Right lobe of liver (tissue), 6 donors: Measurements from ENCODE around the gene LRRC31. TPM values are rescaled to one million over a fixed set of nuclear protein-coding genes. Genes with fewer than 3 reads are reported as not detected.

ENCODE experiments used
- ATAC-seq, 4 donors: fragments of 200-7000 bp; cut with Tn5 transposase; one replicate each; pipeline ENCODE4 v1.9.1; 2020; ENCODE audit warnings: mild to moderate bottlenecking in 4 of 4, moderate library complexity in 4 of 4
- DNase-seq, 3 donors: peaks; one replicate each; pipeline ENCODE4 v3.0.0-alpha.2; 2020
- H3K27ac ChIP-seq, 3 donors: fragments of 200-600 bp; one replicate each; pipeline ENCODE4 v1.8.0; 2022
- H3K27me3 ChIP-seq, 2 donors: fragments of 200-600 bp; one replicate each; pipeline ENCODE4 v1.8.0; 2022
- H3K36me3 ChIP-seq, 4 donors: fragments of 200-600 bp; sonication (generic) in 1 of 4; one replicate each; pipeline versions ENCODE4 v1.5.1 to v1.8.0; 2017 to 2022; ENCODE audit warnings: control low read depth in 1 of 4
- H3K4me1 ChIP-seq, 4 donors: fragments of 200-600 bp; sonication (generic) in 1 of 4; one replicate each; pipeline versions ENCODE4 v1.5.1 to v1.8.0; 2017 to 2022; ENCODE audit warnings: control low read depth in 1 of 4
- H3K4me3 ChIP-seq, 3 donors: fragments of 200-600 bp; one replicate each; pipeline ENCODE4 v1.8.0; 2022
- H3K9me3 ChIP-seq, 4 donors: fragments of 200-600 bp; sonication (generic) in 1 of 4; one replicate each; pipeline versions ENCODE4 v1.5.1 to v1.8.0; 2017 to 2022; ENCODE audit warnings: control low read depth in 1 of 4
- CTCF ChIP-seq, 4 donors: fragments of 200-600 bp in 3 of 4; fragments of 450-650 bp in 1 of 4; IDR thresholded peaks; one replicate each; pipeline versions ENCODE4 v1.5.1 to v1.8.0; 2016 to 2022; ENCODE audit warnings: antibody characterized with exemption in 4 of 4, mild to moderate bottlenecking in 2 of 4
- POLR2A ChIP-seq: fragments of 450-650 bp; IDR thresholded peaks from one replicate; pipeline ENCODE4 v1.6.1; 2017; ENCODE audit warnings: antibody characterized with exemption, mild to moderate bottlenecking
- WGBS: methylation state at CpG from one replicate; pipeline ENCODE4 v1.1.6; 2018; ENCODE audit warnings: low coverage, low lambda C conversion rate; ENCODE audit not compliant: insufficient coverage; ENCODE audit errors: missing lambda C conversion rate; 5-methylcytosine and 5-hydroxymethylcytosine counted together
- intact Hi-C, 2 donors: fragments of 100-400 bp; cut with DNase I; formaldehyde crosslinking; loops; one replicate each; pipeline versions ENCODE4 v1.11.2 to v1.14.1; 2022
- total RNA-seq, 6 experiments: library from RNA; depleted of rRNA in 2 of 6; stranded (reverse); fragments of >200 nt in 2 of 6; fragmentation: NEBNext Ultra II Directional in 3 of 6; extraction: Animal tissue kit (Norgen Biotek cat#: 25700) in 3 of 6; gene quantifications; one replicate each; pipeline versions ENCODE4 v1.1.0 to v1.2.4, GENCODE V29; 2016 to 2023
- donor health status: DM: no; HTN: yes; CAD: no.
- donor health status: DM: no; HTN: no; CAD: no.
- donor health status: DM: no; HTN: no; CAD: no.
- donor health status: DM: no; HTN: yes; CAD: no.
- donor health status: DM: no; HTN: yes; CAD: no.

LRRC31 gene
- total RNA-seq, 6 experiments from 2014 or later: 0.78 to 5.0 (median 2.2) TPM

DNA sequence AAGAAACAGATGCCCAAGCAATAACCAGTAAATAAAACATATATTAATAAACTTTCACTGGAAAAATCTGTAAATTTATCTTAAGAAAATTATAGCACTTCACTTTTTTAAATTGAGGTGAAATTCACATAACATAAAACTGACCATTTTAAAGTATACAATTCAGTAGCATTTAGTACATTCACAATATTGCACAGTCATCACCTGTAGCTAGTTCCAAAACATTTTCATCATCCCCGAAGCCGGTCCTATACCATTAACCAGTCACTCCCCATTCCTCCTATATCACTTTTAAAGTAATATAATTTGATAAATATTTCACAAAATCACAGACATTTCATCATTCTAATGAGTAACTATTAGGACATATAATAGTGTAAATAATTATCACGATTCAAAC is 65.1 kb downstream of the LRRC31 start:
- no peak for ATAC-seq
- intact Hi-C loops: no loop called here
- no peaks in the 10 kb centered on the region for H3K27me3 ChIP-seq
- 78% methylated on average over 3 of the region's 3 CpGs for WGBS
- no peak overlapping the region for H3K4me3 ChIP-seq
- no peaks in the 10 kb centered on the region for H3K4me1 ChIP-seq
- TF ChIP-seq POLR2A (no peak), CTCF (IDR thresholded peaks at IDR 0.05) (no peak)
- DNase-seq: no peak
- no peaks in the 10 kb centered on the region for H3K9me3 ChIP-seq
- H3K36me3 ChIP-seq: no peaks in the 10 kb centered on the region
- no peak overlapping the region for H3K27ac ChIP-seq

DNA sequence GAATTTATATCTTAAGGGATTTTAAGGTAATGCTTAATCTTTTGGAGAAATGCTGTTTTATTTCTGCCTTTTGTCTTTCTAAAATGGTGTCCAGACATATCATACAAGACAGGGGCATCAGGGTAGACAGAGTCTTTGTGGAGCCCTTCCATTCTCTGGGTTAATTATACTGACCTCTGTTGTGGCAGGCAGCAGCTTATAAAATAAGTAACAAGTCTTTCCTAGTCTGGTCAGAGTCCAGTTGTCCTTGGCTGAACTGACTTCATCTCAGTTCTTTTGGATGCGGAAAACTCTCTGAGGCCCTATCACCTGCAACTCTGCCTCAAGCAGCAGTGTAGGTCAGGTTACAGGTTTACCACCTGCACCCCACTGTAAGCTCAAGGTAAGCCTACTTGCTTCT is 77.4 kb downstream of the LRRC31 start:
- WGBS: no CpG with 5 or more reads among the region's 1 CpG
- H3K4me3 ChIP-seq: no peak overlapping the region
- H3K36me3 ChIP-seq: peaks cover 0 to 8% (median 0%) of the 10 kb centered on the region in 4 donors
- ATAC-seq (no peak), DNase-seq (no peak)
- no peaks in the 10 kb centered on the region for H3K4me1 ChIP-seq
- intact Hi-C loops: no loop called here
- no peak overlapping the region for H3K27ac ChIP-seq
- H3K9me3 ChIP-seq: no peaks in the 10 kb centered on the region
- no peak for TF ChIP-seq CTCF (IDR thresholded peaks at IDR 0.05)
- TF ChIP-seq POLR2A: no peak
- no peaks in the 10 kb centered on the region for H3K27me3 ChIP-seq

GRCh38 chr3:169790687-169791429 is 78.9 kb downstream of the LRRC31 start:
- 95% methylated on average over 4 of the region's 4 CpGs for WGBS
- H3K9me3 ChIP-seq: no peaks in the 10 kb centered on the region
- H3K4me1 ChIP-seq: no peaks in the 10 kb centered on the region
- intact Hi-C loops: no loop called here
- DNase-seq (no peak), ATAC-seq (no peak)
- H3K27ac ChIP-seq: no peak overlapping the region
- H3K36me3 ChIP-seq: peaks cover 0 to 17% (median 6%) of the 10 kb centered on the region in 4 donors
- TF ChIP-seq CTCF (IDR thresholded peaks at IDR 0.05) (no peak), POLR2A (no peak)
- H3K4me3 ChIP-seq: no peak overlapping the region
- H3K27me3 ChIP-seq: no peaks in the 10 kb centered on the region

DNA sequence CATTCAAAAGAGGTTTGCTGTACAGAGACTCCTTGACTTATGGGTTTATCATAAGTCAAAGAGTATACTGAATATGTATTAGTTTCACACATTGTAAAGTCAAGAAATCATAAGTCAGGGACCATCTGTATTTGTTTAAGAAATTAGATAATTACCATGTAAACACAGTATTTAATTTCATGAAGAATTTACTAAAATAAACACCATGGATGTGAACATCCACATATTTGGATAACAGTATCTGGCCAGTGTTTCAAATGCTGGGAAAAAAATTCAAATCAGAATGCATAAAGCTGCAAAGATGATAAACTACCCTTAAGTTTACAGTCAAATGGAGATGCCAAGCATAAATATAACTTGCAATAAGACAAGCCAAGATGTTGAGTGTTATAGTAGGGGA is 79.5 kb downstream of the LRRC31 start:
- intact Hi-C loops: no loop called here
- Histone ChIP-seq H3K27ac (no peak overlapping the region), H3K4me3 (no peak overlapping the region), H3K36me3 (peaks cover 0 to 21% (median 8%) of the 10 kb centered on the region in 4 donors), H3K27me3 (no peaks in the 10 kb centered on the region), H3K4me1 (no peaks in the 10 kb centered on the region), H3K9me3 (no peaks in the 10 kb centered on the region)
- ATAC-seq (no peak), DNase-seq (no peak)
- TF ChIP-seq POLR2A (no peak), CTCF (IDR thresholded peaks at IDR 0.05) (no peak)

Other genes starting within 250 kb of the LRRC31 start
- 1 to 10 TPM; 1.1 to 2.9 (median 1.8) TPM for gene MECOM, start 206.2 kb downstream of the LRRC31 start, total RNA-seq
- 100 to 1,000 TPM in 2 of 6 experiments, 1 to 10 TPM in 1, not detected in 3; 1.5 to 127 (median 119) TPM for gene TERC, start 104.9 kb downstream of the LRRC31 start, total RNA-seq
- 1 to 10 TPM; 1.1 to 2.3 (median 1.6) TPM for gene ACTRT3, start 100.4 kb downstream of the LRRC31 start, total RNA-seq
- 1 to 10 TPM; 5.6 to 6.7 (median 5.9) TPM for gene MYNN, start 96.5 kb downstream of the LRRC31 start, total RNA-seq
- gene LRRIQ4, start 57.1 kb downstream of the LRRC31 start, total RNA-seq: not detected
- 1 to 10 TPM in 1 of 6 experiments, under 1 TPM in 4, not detected in 1; 0.06 to 1.9 (median 0.60) TPM for gene LRRC34, start 57.0 kb downstream of the LRRC31 start, total RNA-seq
- not detected for gene SAMD7, start 41.6 kb upstream of the LRRC31 start, total RNA-seq
- 100 to 1,000 TPM in 3 of 6 experiments, 10 to 100 TPM in 3; 38.5 to 133 (median 96.5) TPM for gene SEC62, start 96.9 kb upstream of the LRRC31 start, total RNA-seq
- 1 to 10 TPM; 1.0 to 4.2 (median 1.6) TPM for gene GPR160, start 168.1 kb upstream of the LRRC31 start, total RNA-seq